ENCODE results near the gene SFSWAP.
"Not testable (repeated sequence)": the region's sequence is repeated elsewhere in the genome, so short reads cannot be mapped to it uniquely, and the experiment has no call there.

Gene SFSWAP

GRCh38 chr12:131759176-131759575 lies 48.3 kb downstream of the SFSWAP start:
- no peak for DNase-seq (ENCODE audit: low read depth)

DNA sequence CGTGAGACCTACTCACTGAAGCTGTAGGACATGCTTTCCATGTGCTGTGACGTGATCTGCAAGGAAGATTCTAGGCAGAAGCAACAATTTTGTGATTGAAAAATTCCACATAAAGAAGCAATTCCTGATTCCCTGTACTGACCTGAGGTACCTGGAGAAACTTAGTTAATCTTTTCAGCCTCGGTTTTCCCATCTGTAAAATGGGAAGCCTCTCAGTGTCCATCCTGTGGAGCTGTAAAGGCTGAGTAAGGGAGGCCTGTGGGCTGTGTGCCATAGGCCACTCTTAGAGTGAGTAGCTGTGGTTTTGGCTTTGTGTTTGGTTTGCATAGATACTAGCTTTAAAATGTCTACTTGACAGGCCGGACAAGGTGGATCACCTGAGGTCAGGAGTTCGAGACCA lies 50.7 kb downstream of the SFSWAP start:
- no peak for DNase-seq (ENCODE audit: low read depth)

GRCh38 chr12:131764738-131765137 lies 53.8 kb downstream of the SFSWAP start:
- no peak for DNase-seq (ENCODE audit: low read depth)

DNA sequence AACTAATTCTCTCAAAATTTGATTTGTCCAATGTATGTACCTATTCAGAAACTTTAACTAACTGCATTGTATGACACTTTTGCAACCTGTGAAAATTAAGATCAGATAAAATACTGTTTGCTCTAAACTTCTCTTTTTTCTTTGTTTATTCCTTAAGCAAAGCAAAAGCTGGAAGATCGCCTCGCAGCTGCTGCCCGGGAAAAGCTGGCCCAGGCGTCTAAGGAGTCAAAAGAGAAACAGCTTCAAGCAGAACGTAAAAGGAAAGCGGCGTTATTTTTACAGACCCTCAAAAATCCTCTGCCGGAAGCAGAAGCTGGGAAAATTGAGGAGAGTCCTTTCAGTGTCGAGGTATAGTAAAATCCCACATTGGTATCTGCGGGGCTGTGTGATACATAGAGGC lies 55.1 kb downstream of the SFSWAP start:
- DNase-seq (ENCODE audit: low read depth) = no peak

GRCh38 chr12:131766382-131767107 lies 55.7 kb downstream of the SFSWAP start:
- no peak for DNase-seq (ENCODE audit: low read depth)

DNA sequence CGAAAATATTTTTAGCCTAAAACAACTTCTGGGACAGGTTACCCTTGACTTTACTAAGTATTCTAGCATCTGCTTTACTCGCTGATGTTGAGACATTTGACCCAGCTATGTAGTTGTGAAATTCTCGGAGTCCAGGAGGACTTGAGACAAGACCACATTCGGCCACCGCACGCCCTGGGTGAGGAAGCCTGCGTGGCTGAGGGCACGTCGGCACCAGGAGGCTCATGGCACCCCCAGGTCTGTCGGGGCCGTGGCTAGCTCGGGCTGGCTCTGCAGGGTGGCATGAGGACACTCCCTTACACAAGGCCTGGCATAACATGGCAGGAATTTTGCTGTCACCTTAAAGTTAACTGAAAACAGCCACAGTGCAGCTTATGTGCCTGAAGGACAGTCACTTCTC lies 59.2 kb downstream of the SFSWAP start:
- no peak for DNase-seq (ENCODE audit: low read depth)

DNA sequence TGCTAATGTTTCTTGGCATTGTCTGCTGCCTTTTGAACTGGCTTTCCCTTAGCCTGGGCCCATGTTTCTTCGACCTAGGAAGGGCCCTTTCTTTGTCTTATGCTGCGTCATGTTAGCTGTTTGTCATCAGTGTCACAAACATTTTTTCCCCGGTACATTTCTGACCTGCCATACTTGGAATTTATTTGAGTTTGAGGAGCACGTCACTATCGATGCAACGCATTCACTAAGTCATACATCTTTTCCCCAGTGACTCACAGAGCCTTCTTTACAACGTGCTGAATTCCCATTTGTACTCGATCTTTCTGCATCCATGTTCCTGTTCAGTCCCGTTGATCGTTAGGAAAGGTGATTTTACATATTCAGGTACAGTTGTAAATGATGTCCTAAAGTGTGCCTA lies 61.1 kb downstream of the SFSWAP start:
- no peak for DNase-seq (ENCODE audit: low read depth)

- no peak for DNase-seq (ENCODE audit: low read depth)
Measured at GRCh38 chr12:131773582-131774221, 62.8 kb downstream of the SFSWAP start.

DNA sequence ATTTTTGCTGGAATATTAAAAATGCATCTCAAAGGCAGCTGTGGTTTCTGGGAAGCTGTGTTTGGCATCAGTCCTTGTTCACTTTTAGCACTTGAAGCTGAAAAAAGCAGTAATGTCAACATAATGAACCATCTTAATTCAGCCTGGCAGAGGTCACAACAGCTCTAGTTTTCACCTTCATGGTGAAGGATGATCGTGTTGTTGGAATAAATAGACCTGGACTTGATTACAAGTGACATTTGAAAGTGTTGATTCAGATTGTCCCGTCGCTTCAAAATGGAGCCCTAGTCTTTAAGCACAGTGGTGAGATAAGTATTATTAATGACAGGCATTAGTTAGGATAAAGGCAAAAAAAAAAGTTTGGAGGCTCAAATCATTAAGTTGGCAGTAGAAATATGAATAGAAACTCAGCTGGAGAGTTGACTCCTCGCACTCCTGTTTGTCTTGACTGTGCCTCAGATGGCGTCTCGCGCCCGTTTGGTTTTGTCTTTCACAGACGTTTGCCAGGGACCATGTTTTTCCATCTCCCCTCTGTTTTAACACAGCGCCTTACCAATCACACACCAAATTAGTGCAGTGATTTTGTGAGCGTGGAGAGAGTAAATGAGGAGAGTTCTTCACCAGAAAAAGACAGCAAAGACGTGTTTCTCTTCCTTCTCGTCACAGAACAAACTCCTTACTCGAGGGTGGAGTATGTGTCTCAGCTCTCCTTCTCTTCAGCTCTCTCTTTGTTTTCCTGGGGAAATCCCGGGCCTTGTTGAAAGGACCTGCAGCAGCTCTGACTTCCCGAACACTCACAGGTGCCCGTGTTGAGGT lies 63.9 kb downstream of the SFSWAP start:
- DNase-seq (ENCODE audit: low read depth) = no peak

- DNase-seq (ENCODE audit: low read depth) = no peak
Measured at GRCh38 chr12:131775392-131776236, 64.7 kb downstream of the SFSWAP start.

GRCh38 chr12:131776237-131776889 lies 65.5 kb downstream of the SFSWAP start:
- DNase-seq (ENCODE audit: low read depth) = no peak

GRCh38 chr12:131777269-131777668 lies 66.4 kb downstream of the SFSWAP start:
- DNase-seq (ENCODE audit: low read depth) = not testable (repeated sequence)

GRCh38 chr12:131779027-131779426 lies 68.1 kb downstream of the SFSWAP start:
- DNase-seq (ENCODE audit: low read depth) = no peak

DNA sequence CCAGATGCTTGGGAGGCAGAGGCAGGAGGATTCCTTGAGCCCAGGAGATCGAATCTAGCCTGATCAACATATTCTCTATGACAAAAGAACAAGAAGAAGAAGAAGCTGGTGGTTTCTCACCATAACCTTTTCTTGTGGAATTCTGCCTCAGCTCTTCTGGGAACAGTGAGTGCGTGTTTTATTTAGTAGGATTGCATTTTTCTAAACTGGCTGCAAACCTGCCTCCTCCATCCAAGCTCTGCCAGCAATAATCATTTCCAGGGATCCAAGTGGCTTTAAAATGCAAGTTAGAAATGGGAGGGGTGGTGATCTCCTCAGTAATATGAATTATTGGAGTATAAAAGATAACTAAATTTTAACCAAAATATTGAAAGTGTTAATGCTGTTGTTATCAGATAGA lies 71.2 kb downstream of the SFSWAP start:
- DNase-seq (ENCODE audit: low read depth) = no peak

- no peak for DNase-seq (ENCODE audit: low read depth)
Measured at GRCh38 chr12:131783915-131784541, 73.1 kb downstream of the SFSWAP start.

DNA sequence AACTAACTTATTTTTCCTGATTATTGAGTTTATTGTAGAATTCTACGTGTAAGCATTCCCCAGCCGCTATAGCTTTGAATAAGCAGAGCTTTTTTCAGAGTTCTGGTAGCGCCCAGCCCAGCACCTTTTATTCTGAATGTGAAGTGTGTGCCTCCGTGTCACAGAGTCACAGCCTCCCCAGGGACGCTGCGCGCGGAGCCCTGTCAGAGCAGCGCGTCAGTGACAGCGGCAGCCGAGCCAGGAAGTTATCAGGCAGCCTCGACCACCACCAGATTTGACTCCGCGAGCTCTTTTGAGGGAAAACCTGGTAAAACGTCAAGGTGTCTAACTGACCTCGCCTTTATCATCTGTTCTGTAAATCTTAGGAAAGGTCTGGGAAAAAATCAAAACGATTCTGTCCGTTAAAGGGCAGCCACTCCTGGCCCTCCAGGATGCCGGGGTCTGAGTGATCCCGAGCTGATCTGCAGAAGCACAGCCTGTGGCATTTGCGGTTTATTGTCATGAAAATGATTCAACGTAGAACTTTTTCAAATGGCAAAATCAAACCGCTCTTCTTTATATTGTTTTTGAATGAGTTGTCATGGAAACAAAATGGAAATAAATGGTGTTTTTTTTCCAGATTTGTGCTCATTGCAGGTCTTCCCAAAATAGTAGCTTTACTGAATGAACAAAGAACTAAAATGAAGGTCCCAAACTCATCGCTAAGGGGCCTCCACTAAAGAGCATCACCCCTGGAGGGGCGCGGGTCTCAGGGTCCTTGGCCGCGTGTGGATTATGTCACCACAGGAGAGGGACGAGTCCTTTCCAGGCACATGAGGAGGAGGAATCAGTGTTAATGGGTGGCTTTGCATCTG lies 74.2 kb downstream of the SFSWAP start:
- no peak for DNase-seq (ENCODE audit: low read depth)

- DNase-seq (ENCODE audit: low read depth) = no peak
Measured at GRCh38 chr12:131785763-131786330, 75.0 kb downstream of the SFSWAP start.

DNA sequence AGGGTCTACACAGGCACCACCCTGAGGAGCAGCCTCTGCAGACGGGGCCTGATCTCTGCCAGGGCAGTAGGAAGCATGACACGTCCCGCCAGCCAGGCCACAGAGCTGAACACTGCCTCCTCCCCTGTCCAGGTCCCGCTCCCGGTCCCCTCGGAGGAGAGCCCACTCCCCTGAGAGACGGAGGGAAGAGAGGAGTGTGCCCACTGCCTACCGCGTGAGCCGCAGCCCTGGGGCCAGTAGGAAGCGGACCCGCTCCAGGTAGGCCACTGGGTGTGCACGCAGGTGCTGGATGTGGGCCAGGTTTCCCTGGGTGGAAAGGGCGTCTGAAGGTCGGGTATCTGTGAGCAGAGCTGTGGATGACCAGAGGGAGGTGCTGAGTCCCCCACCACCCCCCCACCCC lies 75.4 kb downstream of the SFSWAP start:
- DNase-seq (ENCODE audit: low read depth) = no peak

GRCh38 chr12:131787143-131787660 lies 76.3 kb downstream of the SFSWAP start:
- no peak for DNase-seq (ENCODE audit: low read depth)

DNA sequence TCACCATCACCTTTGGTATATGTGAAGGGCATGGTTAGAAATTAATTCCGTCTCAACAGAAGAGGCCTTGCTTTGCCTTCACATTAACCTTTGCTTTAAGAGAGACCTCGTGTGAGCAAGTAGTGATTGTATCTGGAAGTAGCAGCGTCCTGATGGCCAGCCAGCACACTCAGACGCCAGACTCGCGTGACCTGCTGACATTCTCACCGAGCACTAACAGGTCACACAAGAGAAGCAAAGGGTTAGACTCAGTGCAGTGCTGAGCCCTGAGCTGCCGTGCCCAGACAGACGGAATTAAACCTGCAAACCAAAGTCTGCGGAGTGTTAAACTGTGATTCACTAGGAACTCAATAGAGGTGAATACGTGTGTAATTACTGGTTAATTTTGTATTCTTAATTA lies 77.2 kb downstream of the SFSWAP start:
- no peak for DNase-seq (ENCODE audit: low read depth)
